GM12873 (cell line): ENCODE data around the gene C16orf74.

ENCODE experiments used
- TF ChIP-seq, protein P1 (sequence below): IDR thresholded peaks from 2 replicates; pipeline ENCODE4 v1.5.1; 2012; ENCODE audit warnings: low read depth, mild to moderate bottlenecking, moderate library complexity, low read length, control low read depth; ENCODE audit not compliant: insufficient read depth; ENCODE audit errors: missing control alignments

Gene C16orf74

DNA sequence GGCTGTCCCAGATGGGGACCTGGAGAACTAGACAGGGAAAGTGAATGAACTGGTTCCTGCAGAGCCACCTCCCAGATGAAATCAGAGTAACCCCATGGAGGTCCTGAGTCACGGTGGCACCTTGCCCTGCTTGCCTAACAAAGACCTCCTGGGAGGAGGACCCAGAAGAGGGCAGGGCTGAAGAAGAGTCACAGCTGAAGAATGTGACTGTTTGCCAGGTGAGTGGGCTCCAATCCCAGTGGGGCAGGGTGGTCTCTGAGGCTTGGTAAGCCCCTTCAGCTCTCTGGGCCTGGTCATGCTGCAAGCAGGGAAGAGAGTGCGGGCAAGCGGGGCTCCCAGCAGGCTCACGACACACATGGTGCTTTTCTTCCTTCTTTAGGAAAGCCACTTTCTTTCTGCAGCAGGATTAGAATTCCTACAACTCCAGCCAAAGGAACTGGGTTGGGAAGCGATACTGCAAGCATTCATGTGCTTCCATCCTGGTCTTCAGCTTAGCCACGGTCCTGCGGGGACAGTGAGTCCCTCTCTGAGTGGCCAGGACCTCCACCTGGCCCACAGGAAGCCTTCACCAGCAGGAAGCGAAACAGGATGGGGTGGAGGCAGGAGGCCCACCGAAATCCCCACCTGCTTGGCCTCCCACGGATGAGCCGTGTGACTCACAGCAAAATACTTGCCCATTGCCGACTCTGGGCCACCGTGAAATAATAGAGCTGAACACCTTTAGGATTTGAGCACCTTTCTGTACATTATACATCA, 4.3 kb downstream of the C16orf74 start:
- TF ChIP-seq, protein P1, sequence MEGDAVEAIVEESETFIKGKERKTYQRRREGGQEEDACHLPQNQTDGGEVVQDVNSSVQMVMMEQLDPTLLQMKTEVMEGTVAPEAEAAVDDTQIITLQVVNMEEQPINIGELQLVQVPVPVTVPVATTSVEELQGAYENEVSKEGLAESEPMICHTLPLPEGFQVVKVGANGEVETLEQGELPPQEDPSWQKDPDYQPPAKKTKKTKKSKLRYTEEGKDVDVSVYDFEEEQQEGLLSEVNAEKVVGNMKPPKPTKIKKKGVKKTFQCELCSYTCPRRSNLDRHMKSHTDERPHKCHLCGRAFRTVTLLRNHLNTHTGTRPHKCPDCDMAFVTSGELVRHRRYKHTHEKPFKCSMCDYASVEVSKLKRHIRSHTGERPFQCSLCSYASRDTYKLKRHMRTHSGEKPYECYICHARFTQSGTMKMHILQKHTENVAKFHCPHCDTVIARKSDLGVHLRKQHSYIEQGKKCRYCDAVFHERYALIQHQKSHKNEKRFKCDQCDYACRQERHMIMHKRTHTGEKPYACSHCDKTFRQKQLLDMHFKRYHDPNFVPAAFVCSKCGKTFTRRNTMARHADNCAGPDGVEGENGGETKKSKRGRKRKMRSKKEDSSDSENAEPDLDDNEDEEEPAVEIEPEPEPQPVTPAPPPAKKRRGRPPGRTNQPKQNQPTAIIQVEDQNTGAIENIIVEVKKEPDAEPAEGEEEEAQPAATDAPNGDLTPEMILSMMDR, result no peak

DNA sequence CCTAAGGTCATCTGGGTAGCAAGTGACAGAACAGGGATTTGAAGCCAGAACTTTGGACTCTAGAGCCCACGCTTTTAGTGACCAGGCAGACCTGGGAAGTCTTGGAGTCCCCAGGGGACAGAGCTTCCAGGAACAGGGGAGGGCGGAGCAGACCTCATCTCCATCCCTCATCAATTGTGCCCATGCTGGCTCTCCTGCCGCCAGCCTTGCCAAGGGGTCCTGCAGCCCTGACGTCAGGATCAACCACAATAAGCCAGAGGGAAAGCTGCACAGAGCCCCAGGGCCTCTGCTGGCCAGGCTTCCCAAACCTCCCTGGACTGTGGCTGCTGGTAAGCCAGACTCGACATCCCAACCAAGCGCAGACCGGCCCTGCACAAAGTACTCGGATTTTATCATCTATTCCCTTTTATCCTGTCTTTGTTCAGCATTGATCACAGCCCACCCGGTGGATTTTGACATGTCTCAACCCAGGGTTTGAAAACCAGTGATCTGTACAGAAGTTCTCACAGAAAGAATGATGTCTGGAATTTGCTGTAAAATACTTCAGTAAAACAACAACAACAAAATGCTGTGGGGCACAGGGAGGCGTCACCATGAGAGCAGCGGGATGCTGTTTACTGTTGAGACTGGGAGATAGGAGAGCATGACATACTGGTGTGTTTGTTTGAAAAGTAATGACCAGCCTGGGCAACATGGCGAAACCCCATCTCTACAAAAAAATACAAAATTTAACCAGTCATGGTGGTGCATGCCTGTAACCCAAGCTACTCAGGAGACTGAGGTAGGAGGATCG, 11.8 kb downstream of the C16orf74 start:
- TF ChIP-seq, protein P1, result no peak

GRCh38 chr16:85736921-85737320, 14.0 kb downstream of the C16orf74 start:
- TF ChIP-seq, protein P1, result no peak

GRCh38 chr16:85735946-85736345, 14.9 kb downstream of the C16orf74 start:
- TF ChIP-seq, protein P1, result no peak

GRCh38 chr16:85735225-85735635, 15.7 kb downstream of the C16orf74 start:
- TF ChIP-seq, protein P1, result no peak

- TF ChIP-seq, protein P1, result no peak
Observed at GRCh38 chr16:85734311-85735017, 16.4 kb downstream of the C16orf74 start.

DNA sequence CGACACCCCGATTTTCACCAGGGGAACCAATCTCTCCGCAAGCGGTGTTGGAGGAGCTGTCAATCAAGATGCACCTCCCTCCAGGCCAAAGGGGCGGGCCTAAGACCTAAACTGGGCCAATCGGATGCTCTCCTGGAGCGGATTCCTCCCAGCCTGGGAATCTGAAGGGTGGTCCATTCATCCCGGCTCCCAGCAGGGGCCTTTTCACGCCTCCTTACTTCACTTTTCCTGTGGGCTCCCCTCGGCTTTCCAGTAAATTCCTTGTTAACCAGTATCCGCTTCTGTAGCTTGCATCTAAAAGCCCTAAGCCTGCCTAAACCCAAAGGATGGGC, 17.1 kb downstream of the C16orf74 start:
- TF ChIP-seq, protein P1, result no peak
